NCI-H2227 (cell line): ENCODE measurements around the gene TNNI2.
"Not testable (repeated sequence)": the region's sequence is repeated elsewhere in the genome, so short reads cannot be mapped to it uniquely, and the experiment has no call there.

Experiments used
- DNase-seq: peaks from one replicate; lab custom pipeline; 2025; ENCODE audit not compliant: unreplicated experiment; lab: John Stamatoyannopoulos, UW

The TNNI2 gene

GRCh38 chr11:1871531-1871930, 32.8 kb downstream of the TNNI2 start:
- DNase-seq = no peak

GRCh38 chr11:1872267-1872985, 33.6 kb downstream of the TNNI2 start:
- no peak for DNase-seq

DNA sequence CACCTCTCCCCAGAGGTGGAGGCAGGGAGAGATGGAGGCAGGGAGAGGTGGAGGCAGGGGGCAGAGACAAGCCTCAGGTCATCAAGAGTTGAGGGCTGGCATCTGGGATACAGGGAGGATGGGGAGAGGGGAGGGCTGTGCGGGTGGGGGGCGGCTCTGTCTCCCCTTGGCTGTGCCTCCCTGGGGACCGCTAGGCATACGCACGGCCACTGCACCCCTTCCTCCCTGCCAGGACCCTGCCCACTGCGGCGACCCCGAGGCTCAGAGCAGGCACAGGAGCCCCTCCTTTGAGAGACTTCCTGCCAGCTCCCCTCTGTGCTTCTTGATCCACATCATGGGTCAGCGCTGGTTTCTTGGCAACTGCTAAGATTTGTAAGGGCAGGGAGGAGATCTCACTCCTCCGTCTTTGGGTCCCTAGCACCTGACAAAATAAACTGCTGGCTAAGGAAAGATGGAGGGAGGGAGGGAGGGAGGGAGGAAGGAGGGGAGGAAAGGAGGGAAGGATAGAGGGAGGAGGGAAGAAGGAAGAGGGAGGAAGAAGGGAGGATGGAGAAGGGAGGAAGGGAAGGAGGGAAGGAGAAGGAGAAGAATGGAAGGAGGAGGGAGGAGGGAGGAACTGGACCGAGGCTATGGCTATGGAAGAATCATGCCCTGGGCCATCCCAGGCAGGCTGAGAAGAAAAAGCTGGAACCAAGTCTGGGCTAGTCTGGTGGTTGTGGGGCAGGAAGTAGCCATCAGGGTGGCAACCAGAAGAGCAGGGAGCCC, 34.4 kb downstream of the TNNI2 start:
- peak; percentile 24 for DNase-seq

GRCh38 chr11:1873813-1874150, 35.0 kb downstream of the TNNI2 start:
- DNase-seq = not testable (repeated sequence)

GRCh38 chr11:1874441-1875092, 35.8 kb downstream of the TNNI2 start:
- DNase-seq = not testable (repeated sequence)

- DNase-seq = no peak
Measured at GRCh38 chr11:1875093-1875850, 36.5 kb downstream of the TNNI2 start.

- not testable (repeated sequence) for DNase-seq
Measured at GRCh38 chr11:1875851-1876301, 37.1 kb downstream of the TNNI2 start.

- DNase-seq = no peak
Measured at GRCh38 chr11:1876361-1877063, 37.7 kb downstream of the TNNI2 start.

- DNase-seq = no peak
Measured at GRCh38 chr11:1877211-1878136, 38.7 kb downstream of the TNNI2 start.

- DNase-seq = no peak
Measured at GRCh38 chr11:1878137-1879031, 39.6 kb downstream of the TNNI2 start.

- DNase-seq = no peak
Measured at GRCh38 chr11:1879342-1879940, 40.7 kb downstream of the TNNI2 start.

GRCh38 chr11:1879941-1880720, 41.4 kb downstream of the TNNI2 start:
- DNase-seq = no peak

DNA sequence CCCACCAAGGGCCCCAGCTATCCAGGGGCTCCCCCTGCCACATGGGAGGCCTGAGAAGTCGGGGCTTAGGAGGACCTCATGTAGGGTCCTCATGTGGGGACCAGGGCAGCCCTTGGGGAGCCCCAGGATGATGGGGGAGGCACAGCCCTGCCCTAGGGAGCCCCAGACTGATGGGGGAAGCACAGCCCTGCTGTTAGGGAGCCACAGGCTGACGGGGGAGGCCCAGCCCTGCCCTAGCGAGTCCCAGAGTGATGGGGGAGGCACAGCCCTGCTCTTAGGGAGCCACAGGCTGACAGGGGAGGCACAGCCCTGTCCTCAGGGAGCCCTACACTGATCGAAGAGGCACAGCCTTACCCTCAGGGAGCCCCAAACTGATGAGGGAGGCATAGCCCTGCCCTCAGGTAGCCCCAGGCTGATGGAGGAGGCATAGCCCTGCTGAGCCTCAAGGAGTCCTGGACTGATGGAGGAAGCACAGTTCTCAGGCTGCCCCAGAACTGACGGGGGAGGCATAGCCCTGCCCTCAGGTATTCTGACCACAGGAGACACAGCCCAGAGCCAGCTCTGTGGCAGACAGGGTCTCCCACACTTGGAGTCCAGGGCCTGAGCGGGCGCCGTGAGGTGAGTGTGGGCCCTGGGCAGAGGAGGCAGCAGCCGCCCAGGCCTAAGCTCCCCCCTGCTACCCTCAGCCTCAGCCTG, 42.1 kb downstream of the TNNI2 start:
- no peak for DNase-seq

DNA sequence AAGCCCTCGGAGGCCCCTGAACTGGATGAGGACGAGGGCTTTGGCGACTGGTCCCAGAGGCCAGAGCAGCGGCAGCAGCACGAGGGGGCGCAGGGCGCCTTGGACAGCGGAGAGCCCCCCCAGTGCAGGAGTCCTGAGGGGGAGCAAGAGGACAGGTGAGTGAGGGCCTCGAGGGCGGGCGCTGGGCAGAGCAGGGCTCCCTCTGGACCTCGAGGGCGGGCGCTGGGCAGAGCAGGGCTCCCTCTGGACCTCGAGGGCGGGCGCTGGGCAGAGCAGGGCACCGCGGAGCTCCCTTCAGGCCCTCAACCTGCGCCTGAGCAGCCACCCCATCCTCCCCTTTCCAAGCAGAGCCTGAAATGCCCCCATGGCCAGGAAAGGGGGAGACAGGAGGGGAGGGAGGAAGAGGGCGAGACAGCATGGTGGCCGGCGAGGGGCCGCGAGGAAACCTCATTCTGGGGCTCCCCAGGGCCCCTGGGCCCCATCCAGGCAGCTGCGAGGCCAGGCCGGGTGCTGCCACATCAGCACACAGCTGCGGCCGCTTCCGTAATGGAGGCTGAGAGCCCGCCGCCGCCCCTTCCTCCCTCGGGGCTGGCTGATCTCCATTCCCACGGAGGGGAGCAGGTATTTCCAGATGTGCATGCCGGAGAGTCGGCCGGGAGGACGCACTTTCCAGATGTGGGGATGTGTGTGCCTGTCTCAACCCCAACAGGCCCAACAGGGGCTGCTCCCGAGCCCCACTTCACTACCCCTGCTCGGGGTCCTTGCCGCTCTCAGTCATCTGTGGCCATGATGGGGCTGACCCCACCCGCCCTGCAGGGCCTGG, 42.9 kb downstream of the TNNI2 start:
- no peak for DNase-seq

- DNase-seq = peak; percentile 84
Measured at GRCh38 chr11:1882265-1883238, 43.8 kb downstream of the TNNI2 start.
